DND-41 (cell line): ENCODE measurements around the gene TMEM237.

Experiments used
- EZH2 ChIP-seq: IDR thresholded peaks from 3 replicates; pipeline ENCODE4 v1.6.1; 2012; ENCODE audit warnings: borderline replicate concordance, low read depth, mild to moderate bottlenecking, moderate library complexity, low read length, inconsistent platforms; ENCODE audit not compliant: severe bottlenecking
- TF ChIP-seq, protein P1 (sequence below): IDR thresholded peaks from 2 replicates; pipeline ENCODE4 v1.5.1; 2012; ENCODE audit warnings: borderline replicate concordance, low read length, moderate library complexity, mild to moderate bottlenecking; ENCODE audit not compliant: poor library complexity, severe bottlenecking; ENCODE audit errors: extremely low read depth

- TF ChIP-seq, protein P1, sequence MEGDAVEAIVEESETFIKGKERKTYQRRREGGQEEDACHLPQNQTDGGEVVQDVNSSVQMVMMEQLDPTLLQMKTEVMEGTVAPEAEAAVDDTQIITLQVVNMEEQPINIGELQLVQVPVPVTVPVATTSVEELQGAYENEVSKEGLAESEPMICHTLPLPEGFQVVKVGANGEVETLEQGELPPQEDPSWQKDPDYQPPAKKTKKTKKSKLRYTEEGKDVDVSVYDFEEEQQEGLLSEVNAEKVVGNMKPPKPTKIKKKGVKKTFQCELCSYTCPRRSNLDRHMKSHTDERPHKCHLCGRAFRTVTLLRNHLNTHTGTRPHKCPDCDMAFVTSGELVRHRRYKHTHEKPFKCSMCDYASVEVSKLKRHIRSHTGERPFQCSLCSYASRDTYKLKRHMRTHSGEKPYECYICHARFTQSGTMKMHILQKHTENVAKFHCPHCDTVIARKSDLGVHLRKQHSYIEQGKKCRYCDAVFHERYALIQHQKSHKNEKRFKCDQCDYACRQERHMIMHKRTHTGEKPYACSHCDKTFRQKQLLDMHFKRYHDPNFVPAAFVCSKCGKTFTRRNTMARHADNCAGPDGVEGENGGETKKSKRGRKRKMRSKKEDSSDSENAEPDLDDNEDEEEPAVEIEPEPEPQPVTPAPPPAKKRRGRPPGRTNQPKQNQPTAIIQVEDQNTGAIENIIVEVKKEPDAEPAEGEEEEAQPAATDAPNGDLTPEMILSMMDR, result no peak
- no peak for TF ChIP-seq EZH2
These were observed 12.3 kb downstream of the TMEM237 start for GRCh38 chr2:201631041-201631440.
